ENCODE data around the gene ADAMTSL2. TPM values are rescaled to one million over a fixed set of nuclear protein-coding genes. Genes with fewer than 3 reads are reported as not detected.

The ADAMTSL2 gene
- total and polyA plus RNA-seq, 2 of the 13 experiments (the other 11 are each of a cell fraction or from before 2014, with no cell fraction given) = 1.9 to 3.8 TPM

DNA sequence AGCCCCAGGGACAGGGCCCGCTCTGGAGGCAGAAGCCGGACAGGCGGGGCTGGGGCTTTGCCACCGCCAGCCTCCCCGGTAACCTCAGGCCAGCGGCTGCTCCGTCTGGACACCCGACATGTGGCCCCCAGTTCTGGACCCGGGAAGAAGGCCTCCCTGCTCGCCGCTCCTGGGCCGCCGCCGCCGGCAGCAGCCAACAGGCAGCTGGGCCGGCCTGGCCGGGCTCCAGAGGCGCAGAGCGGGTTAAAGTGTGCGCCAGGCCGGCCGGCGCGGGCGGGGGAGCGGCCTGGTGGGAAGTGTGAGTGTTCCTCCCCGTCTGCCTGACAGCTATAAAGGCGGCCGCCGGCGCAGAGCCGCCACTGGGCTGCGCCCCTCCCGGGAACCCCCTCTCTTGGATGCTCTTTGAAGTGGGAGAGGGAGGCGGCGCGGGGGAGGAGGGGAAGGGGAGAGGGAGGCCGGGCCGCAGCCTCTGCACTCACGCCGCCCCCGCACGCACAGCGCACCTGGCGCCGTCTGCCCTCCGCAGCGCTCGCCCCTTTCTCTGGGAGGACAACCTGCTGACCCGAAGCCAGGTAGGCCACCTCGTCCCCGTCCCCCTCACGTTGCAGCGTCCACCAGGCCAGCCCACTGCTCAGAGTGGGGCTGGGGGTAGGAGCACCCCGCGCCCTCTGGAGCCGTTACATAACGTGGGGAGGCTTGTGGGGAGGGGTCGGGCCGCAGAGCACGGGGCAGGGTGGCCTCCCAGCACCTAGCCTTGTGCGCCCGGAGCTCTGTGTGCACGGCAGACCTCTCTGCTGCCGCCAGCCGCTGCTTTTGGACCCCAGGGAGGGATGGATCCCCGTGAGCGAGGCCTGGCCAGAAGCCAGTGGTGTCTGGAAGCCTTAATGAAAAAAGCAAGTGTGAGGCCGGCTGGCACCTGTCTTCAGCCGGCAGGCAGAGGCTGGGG, at the start of gene ADAMTSL2 (continued):
- TF ChIP-seq MYNN (CRISPR knock-in tag; IDR thresholded peaks at IDR 0.05; ENCODE audit: low read depth) (no peak), NAIF1 (CRISPR knock-in tag; IDR thresholded peaks at IDR 0.05; ENCODE audit: borderline replicate concordance) (no peak), SMARCC2 (IDR thresholded peaks at IDR 0.05) (no peak), PHF20 (CRISPR knock-in tag; IDR thresholded peaks at IDR 0.05) (no peak), BHLHE40 (IDR thresholded peaks at IDR 0.05; ENCODE audit: low read length) (no peak), ZNF501 (CRISPR knock-in tag; IDR thresholded peaks at IDR 0.05) (no peak), ZFP91 (CRISPR knock-in tag; IDR thresholded peaks at IDR 0.05; ENCODE audit: borderline replicate concordance) (peak; percentile 40; the same call in 1 of the 2 replicates), AHR (CRISPR knock-in tag; IDR thresholded peaks at IDR 0.05) (no peak), NONO (IDR thresholded peaks at IDR 0.05) (no peak), NONO (CRISPR knock-in tag; conservative IDR thresholded peaks at IDR 0.05) (peak; percentile 9; the same call in 1 of the 2 replicates), ZNF607 (CRISPR knock-in tag; IDR thresholded peaks at IDR 0.05; ENCODE audit: borderline replicate concordance) (no peak), ZNF180 (CRISPR knock-in tag; IDR thresholded peaks at IDR 0.05; ENCODE audit: borderline replicate concordance, low read depth) (no peak), NKX3-1 (CRISPR knock-in tag; IDR thresholded peaks at IDR 0.05) (no peak), EEA1 (CRISPR knock-in tag; IDR thresholded peaks at IDR 0.05; ENCODE audit: borderline replicate concordance) (no peak), ZNF441 (CRISPR knock-in tag; IDR thresholded peaks at IDR 0.05; ENCODE audit: borderline replicate concordance) (no peak), TFDP1 (CRISPR knock-in tag; IDR thresholded peaks at IDR 0.05; ENCODE audit: borderline replicate concordance) (no peak), ZNF484 (CRISPR knock-in tag; IDR thresholded peaks at IDR 0.05; ENCODE audit: borderline replicate concordance, low read depth) (no peak), ZNF292 (CRISPR knock-in tag; IDR thresholded peaks at IDR 0.05; ENCODE audit: borderline replicate concordance, low read depth) (no peak), DRAP1 (CRISPR knock-in tag; IDR thresholded peaks at IDR 0.05) (no peak), MIXL1 (CRISPR knock-in tag; IDR thresholded peaks at IDR 0.05) (no peak), RAD21 (CRISPR knock-in tag; IDR thresholded peaks at IDR 0.05) (no peak), ZNF33A (CRISPR knock-in tag; IDR thresholded peaks at IDR 0.05; ENCODE audit: borderline replicate concordance) (no peak), TBX2 (CRISPR knock-in tag; IDR thresholded peaks at IDR 0.05; ENCODE audit: borderline replicate concordance) (peak; percentile 75; the same call in 1 of the 2 replicates), NR2F6 (IDR thresholded peaks at IDR 0.05) (no peak), NR2F6 (CRISPR knock-in tag; IDR thresholded peaks at IDR 0.05) (no peak)
- TF ChIP-seq, protein P1, sequence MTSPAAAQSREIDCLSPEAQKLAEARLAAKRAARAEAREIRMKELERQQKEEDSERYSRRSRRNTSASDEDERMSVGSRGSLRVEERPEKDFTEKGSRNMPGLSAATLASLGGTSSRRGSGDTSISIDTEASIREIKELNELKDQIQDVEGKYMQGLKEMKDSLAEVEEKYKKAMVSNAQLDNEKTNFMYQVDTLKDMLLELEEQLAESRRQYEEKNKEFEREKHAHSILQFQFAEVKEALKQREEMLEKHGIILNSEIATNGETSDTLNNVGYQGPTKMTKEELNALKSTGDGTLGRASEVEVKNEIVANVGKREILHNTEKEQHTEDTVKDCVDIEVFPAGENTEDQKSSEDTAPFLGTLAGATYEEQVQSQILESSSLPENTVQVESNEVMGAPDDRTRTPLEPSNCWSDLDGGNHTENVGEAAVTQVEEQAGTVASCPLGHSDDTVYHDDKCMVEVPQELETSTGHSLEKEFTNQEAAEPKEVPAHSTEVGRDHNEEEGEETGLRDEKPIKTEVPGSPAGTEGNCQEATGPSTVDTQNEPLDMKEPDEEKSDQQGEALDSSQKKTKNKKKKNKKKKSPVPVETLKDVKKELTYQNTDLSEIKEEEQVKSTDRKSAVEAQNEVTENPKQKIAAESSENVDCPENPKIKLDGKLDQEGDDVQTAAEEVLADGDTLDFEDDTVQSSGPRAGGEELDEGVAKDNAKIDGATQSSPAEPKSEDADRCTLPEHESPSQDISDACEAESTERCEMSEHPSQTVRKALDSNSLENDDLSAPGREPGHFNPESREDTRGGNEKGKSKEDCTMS (CRISPR knock-in tag; conservative IDR thresholded peaks at IDR 0.05) = no peak
